IPS-15b (cell line): ENCODE results near the gene BEST1.
"Not testable (repeated sequence)": the region's sequence is repeated elsewhere in the genome, so short reads cannot be mapped to it uniquely, and the experiment has no call there.

Experiments
- H3K27me3 ChIP-seq: one replicate; pipeline ENCODE4 v1.6.1; 2013; ENCODE audit warnings: low read length; ENCODE audit not compliant: control insufficient read depth, insufficient read depth
- H3K36me3 ChIP-seq: one replicate; pipeline ENCODE4 v1.6.1; 2013; ENCODE audit warnings: low read length; ENCODE audit not compliant: control insufficient read depth, insufficient read depth
- H3K4me1 ChIP-seq: one replicate; pipeline ENCODE4 v1.6.1; 2013; ENCODE audit warnings: mild to moderate bottlenecking, low read length; ENCODE audit not compliant: control insufficient read depth, insufficient read depth
- H3K4me3 ChIP-seq: one replicate; pipeline ENCODE4 v1.5.1; 2013; ENCODE audit warnings: low read depth, low read length
- H3K9ac ChIP-seq: one replicate; pipeline ENCODE4 v1.6.1; 2013; ENCODE audit warnings: low read depth, mild to moderate bottlenecking, low read length
- H3K9me3 ChIP-seq: one replicate; pipeline ENCODE4 v1.6.1; 2013; ENCODE audit warnings: mild to moderate bottlenecking, low read length; ENCODE audit not compliant: control insufficient read depth, insufficient read depth

The BEST1 gene

GRCh38 chr11:61930933-61931332, 19.2 kb upstream of the BEST1 start:
- H3K9ac ChIP-seq: no peak overlapping the region
- no peaks in the 10 kb centered on the region for H3K27me3 ChIP-seq

GRCh38 chr11:61935861-61936260, 14.3 kb upstream of the BEST1 start:
- no peaks in the 10 kb centered on the region for H3K27me3 ChIP-seq

More at GRCh38 chr11:61930933-61931332, 19.2 kb upstream of the BEST1 start:
- Histone ChIP-seq H3K36me3 (no peaks in the 10 kb centered on the region), H3K9me3 (no peaks in the 10 kb centered on the region), H3K4me3 (no peak overlapping the region), H3K4me1 (no peaks in the 10 kb centered on the region)

GRCh38 chr11:61940466-61940865, 9.7 kb upstream of the BEST1 start:
- Histone ChIP-seq H3K9me3 (no peaks in the 10 kb centered on the region), H3K4me3 (no peak overlapping the region), H3K9ac (no peak overlapping the region), H3K36me3 (no peaks in the 10 kb centered on the region), H3K27me3 (no peaks in the 10 kb centered on the region), H3K4me1 (no peaks in the 10 kb centered on the region)

More at GRCh38 chr11:61935861-61936260, 14.3 kb upstream of the BEST1 start:
- no peaks in the 10 kb centered on the region for H3K36me3 ChIP-seq
- no peaks in the 10 kb centered on the region for H3K9me3 ChIP-seq
- no peak overlapping the region for H3K4me3 ChIP-seq
- H3K4me1 ChIP-seq: no peaks in the 10 kb centered on the region
- H3K9ac ChIP-seq: no peak overlapping the region

- H3K4me1 ChIP-seq: no peaks in the 10 kb centered on the region
- H3K9me3 ChIP-seq: no peaks in the 10 kb centered on the region
- H3K36me3 ChIP-seq: no peaks in the 10 kb centered on the region
- H3K9ac ChIP-seq: no peak overlapping the region
- no peaks in the 10 kb centered on the region for H3K27me3 ChIP-seq
- H3K4me3 ChIP-seq: no peak overlapping the region
Observed at GRCh38 chr11:61945191-61945590, 5.0 kb upstream of the BEST1 start.

- Histone ChIP-seq H3K36me3 (no peaks in the 10 kb centered on the region), H3K9me3 (no peaks in the 10 kb centered on the region), H3K4me1 (no peaks in the 10 kb centered on the region), H3K4me3 (no peak overlapping the region), H3K27me3 (no peaks in the 10 kb centered on the region), H3K9ac (no peak overlapping the region)
Observed at GRCh38 chr11:61946894-61947293, 3.3 kb upstream of the BEST1 start.

- no peak overlapping the region for H3K9ac ChIP-seq
- H3K4me3 ChIP-seq: no peak overlapping the region
- H3K27me3 ChIP-seq: no peaks in the 10 kb centered on the region
- no peaks in the 10 kb centered on the region for H3K9me3 ChIP-seq
- no peaks in the 10 kb centered on the region for H3K36me3 ChIP-seq
- H3K4me1 ChIP-seq: no peaks in the 10 kb centered on the region
Observed at GRCh38 chr11:61947486-61948210, 2.5 kb upstream of the BEST1 start.

- H3K9ac ChIP-seq: no peak overlapping the region
- no peaks in the 10 kb centered on the region for H3K9me3 ChIP-seq
- no peaks in the 10 kb centered on the region for H3K27me3 ChIP-seq
- H3K4me1 ChIP-seq: no peaks in the 10 kb centered on the region
- no peaks in the 10 kb centered on the region for H3K36me3 ChIP-seq
- no peak overlapping the region for H3K4me3 ChIP-seq
Observed at GRCh38 chr11:61948505-61948904, 1.6 kb upstream of the BEST1 start.

- H3K4me3 ChIP-seq: no peak overlapping the region
- H3K9ac ChIP-seq: no peak overlapping the region
- no peaks in the 10 kb centered on the region for H3K36me3 ChIP-seq
- peaks cover 3% of the 10 kb centered on the region for H3K27me3 ChIP-seq
- H3K9me3 ChIP-seq: no peaks in the 10 kb centered on the region
- no peaks in the 10 kb centered on the region for H3K4me1 ChIP-seq
Observed at GRCh38 chr11:61949169-61950034, 749 bp upstream of the BEST1 start.

GRCh38 chr11:61951484-61952135, 1.5 kb downstream of the BEST1 start:
- H3K9me3 ChIP-seq: no peaks in the 10 kb centered on the region
- peaks cover 3% of the 10 kb centered on the region for H3K27me3 ChIP-seq
- no peak overlapping the region for H3K4me3 ChIP-seq
- no peaks in the 10 kb centered on the region for H3K4me1 ChIP-seq
- no peak overlapping the region for H3K9ac ChIP-seq
- H3K36me3 ChIP-seq: no peaks in the 10 kb centered on the region

GRCh38 chr11:61952882-61953281, 2.7 kb downstream of the BEST1 start:
- no peak overlapping the region for H3K9ac ChIP-seq
- no peaks in the 10 kb centered on the region for H3K9me3 ChIP-seq
- no peaks in the 10 kb centered on the region for H3K36me3 ChIP-seq
- H3K4me3 ChIP-seq: no peak overlapping the region
- no peaks in the 10 kb centered on the region for H3K4me1 ChIP-seq
- H3K27me3 ChIP-seq: peaks cover 3% of the 10 kb centered on the region

- H3K9ac ChIP-seq, H3K4me3 ChIP-seq, H3K9me3 ChIP-seq, H3K36me3 ChIP-seq, H3K27me3 ChIP-seq, H3K4me1 ChIP-seq: not testable (repeated sequence)
Observed at GRCh38 chr11:61953632-61954031, 3.5 kb downstream of the BEST1 start.
